Endodermal cell (in vitro differentiated cells): ENCODE data around the gene VPS39. TPM values are rescaled to one million over a fixed set of nuclear protein-coding genes. Genes with fewer than 3 reads are reported as not detected.

Experiments
- DNase-seq: peaks from one replicate; pipeline ENCODE4 v3.0.0-alpha.2; 2017
- H3K27ac ChIP-seq: 2 replicates; pipeline ENCODE4 v1.5.1; 2013; ENCODE audit warnings: mild to moderate bottlenecking, low read depth, low read length, moderate library complexity
- H3K27me3 ChIP-seq: 2 replicates; pipeline ENCODE4 v1.6.1; 2013; ENCODE audit warnings: mild to moderate bottlenecking, low read length, moderate library complexity; ENCODE audit not compliant: insufficient read depth, control insufficient read depth, poor library complexity, severe bottlenecking
- H3K36me3 ChIP-seq: 2 replicates; pipeline ENCODE4 v1.7.0; 2013; ENCODE audit warnings: mild to moderate bottlenecking, low read length, moderate library complexity; ENCODE audit not compliant: control insufficient read depth, insufficient read depth
- H3K4me1 ChIP-seq: one replicate; pipeline ENCODE4 v1.7.0; 2013; ENCODE audit warnings: low read length; ENCODE audit not compliant: control insufficient read depth, insufficient read depth
- H3K4me3 ChIP-seq: 2 replicates; pipeline ENCODE4 v1.5.1; 2013; ENCODE audit warnings: mild to moderate bottlenecking, low read length, moderate library complexity
- H3K9ac ChIP-seq: 2 replicates; pipeline ENCODE4 v1.6.1; 2013; ENCODE audit warnings: mild to moderate bottlenecking, low read length, moderate library complexity; ENCODE audit not compliant: poor library complexity, severe bottlenecking; ENCODE audit errors: extremely low read depth
- H3K9me3 ChIP-seq: 2 replicates; pipeline ENCODE4 v1.6.1; 2013; ENCODE audit warnings: mild to moderate bottlenecking, low read length, moderate library complexity; ENCODE audit not compliant: control insufficient read depth
- H3K27ac Mint-ChIP-seq: 2 replicates; pipeline ENCODE4 v1.8.0; 2020; ENCODE audit warnings: mixed read lengths
- H3K27me3 Mint-ChIP-seq: 2 replicates; pipeline ENCODE4 v1.8.0; 2021; ENCODE audit warnings: mild to moderate bottlenecking, mixed read lengths; ENCODE audit not compliant: insufficient read depth
- H3K36me3 Mint-ChIP-seq: 2 replicates; pipeline ENCODE4 v1.8.0; 2020; ENCODE audit warnings: low read depth, mixed read lengths
- H3K4me1 Mint-ChIP-seq: 2 replicates; pipeline ENCODE4 v1.8.0; 2020; ENCODE audit warnings: mixed read lengths
- H3K4me3 Mint-ChIP-seq: 2 replicates; pipeline ENCODE4 v1.8.0; 2020; ENCODE audit warnings: mild to moderate bottlenecking, moderate library complexity, mixed read lengths
- H3K9me3 Mint-ChIP-seq: 2 replicates; pipeline ENCODE4 v1.8.0; 2020; ENCODE audit warnings: mild to moderate bottlenecking, mixed read lengths
- WGBS, 2 experiments: methylation state at CpG; one replicate each; pipeline versions ENCODE4 v1.1.5 to v1.1.7; 2013; ENCODE audit warnings: missing lambda C conversion rate in 2 of 2, mixed read lengths in 1 of 2; ENCODE audit not compliant: insufficient coverage in 1 of 2, insufficient read length in 1 of 2; 5-methylcytosine and 5-hydroxymethylcytosine counted together
- total RNA-seq, 2 donors: library from RNA; stranded (reverse); fragmentation: NEBNext Ultra II Directional in 1 of 2; extraction: Animal tissue kit (Norgen Biotek cat#: 25700) in 1 of 2; gene quantifications; 2 replicates in 1 of 2; 3 replicates in 1 of 2; pipeline ENCODE4 v1.2.1, GENCODE V29; 2021
- TF ChIP-seq, protein P1 (sequence below): fragments of 200-600 bp; sonication (generic); conservative IDR thresholded peaks from 2 replicates; pipeline ENCODE4 v1.5.0; 2021; ENCODE audit warnings: antibody characterized with exemption, mild to moderate bottlenecking

Gene VPS39
- total RNA-seq, 2 donors from 2014 or later, result 60.4 to 69.8 TPM

DNA sequence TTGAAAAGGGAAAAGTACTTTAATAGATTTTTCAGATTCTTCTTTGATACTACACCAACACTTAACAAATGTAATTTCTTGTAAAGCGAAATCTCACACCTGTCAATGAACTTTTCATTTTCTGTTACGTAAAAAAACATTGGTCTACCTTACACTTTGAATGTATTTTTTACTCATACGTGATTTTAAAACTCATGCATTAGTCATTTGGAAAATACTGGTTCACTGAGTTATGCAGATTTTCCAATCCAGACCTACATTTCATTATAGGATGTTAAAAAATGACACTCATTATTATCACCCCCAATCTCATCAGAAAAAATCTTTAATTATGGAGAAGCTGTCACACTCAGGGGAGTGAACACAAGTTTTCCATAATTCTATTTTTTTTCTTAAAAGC, 14.7 kb downstream of the VPS39 start:
- TF ChIP-seq, protein P1, sequence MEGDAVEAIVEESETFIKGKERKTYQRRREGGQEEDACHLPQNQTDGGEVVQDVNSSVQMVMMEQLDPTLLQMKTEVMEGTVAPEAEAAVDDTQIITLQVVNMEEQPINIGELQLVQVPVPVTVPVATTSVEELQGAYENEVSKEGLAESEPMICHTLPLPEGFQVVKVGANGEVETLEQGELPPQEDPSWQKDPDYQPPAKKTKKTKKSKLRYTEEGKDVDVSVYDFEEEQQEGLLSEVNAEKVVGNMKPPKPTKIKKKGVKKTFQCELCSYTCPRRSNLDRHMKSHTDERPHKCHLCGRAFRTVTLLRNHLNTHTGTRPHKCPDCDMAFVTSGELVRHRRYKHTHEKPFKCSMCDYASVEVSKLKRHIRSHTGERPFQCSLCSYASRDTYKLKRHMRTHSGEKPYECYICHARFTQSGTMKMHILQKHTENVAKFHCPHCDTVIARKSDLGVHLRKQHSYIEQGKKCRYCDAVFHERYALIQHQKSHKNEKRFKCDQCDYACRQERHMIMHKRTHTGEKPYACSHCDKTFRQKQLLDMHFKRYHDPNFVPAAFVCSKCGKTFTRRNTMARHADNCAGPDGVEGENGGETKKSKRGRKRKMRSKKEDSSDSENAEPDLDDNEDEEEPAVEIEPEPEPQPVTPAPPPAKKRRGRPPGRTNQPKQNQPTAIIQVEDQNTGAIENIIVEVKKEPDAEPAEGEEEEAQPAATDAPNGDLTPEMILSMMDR, result no peak
- WGBS, 2 experiments, result 94 to 96% methylated on average over 3 of the region's 3 CpGs
- H3K36me3 Mint-ChIP-seq, result peaks cover 62% of the 10 kb centered on the region

DNA sequence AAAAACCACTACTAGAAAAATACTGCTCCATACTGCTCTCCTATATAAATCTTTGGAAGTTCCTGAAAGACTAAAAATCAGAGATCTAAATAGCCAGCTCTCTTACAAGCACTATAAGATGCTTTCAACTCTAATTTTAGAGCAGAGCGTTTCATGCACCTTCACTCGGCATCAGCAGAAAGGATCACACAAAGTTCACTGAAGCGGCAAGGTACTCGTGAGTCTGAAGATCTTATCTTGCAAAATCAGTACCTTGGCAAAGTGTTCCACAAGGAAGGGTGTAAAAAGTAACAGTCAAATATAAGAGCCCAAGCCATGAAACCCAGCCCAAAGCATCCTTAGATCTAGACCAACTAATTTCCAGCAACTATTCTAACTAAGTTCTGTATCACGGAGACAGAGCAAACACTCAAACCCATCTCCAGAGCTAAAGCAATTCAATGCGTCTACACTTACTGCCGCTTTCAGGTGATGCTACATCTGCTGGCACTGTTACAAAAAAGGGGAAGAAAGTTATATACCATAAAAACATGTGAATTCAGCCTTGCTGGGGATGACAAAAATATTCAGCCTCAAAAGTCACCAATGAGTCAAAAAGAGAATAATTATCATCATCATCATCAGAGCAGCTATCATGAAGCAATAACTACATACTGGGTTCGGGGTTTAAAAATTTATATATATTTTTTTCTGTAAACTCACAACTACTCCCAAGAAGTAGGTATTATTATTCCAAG, 16.3 kb downstream of the VPS39 start:
- Mint-ChIP-seq H3K27me3 (no peaks in the 10 kb centered on the region), H3K4me3 (no peak overlapping the region), H3K9me3 (peaks cover 10% of the 10 kb centered on the region), H3K36me3 (peaks cover 62% of the 10 kb centered on the region), H3K27ac (no peak overlapping the region), H3K4me1 (no peaks in the 10 kb centered on the region)
- H3K4me3 ChIP-seq, result no peak overlapping the region
- no peak for DNase-seq
- no peaks in the 10 kb centered on the region for H3K27me3 ChIP-seq
- H3K9ac ChIP-seq, result no peak overlapping the region
- 95 to 100% methylated on average over 6 to 7 of the region's 8 CpGs for WGBS, 2 experiments
- no peaks in the 10 kb centered on the region for H3K4me1 ChIP-seq
- TF ChIP-seq, protein P1, result no peak
- no peaks in the 10 kb centered on the region for H3K9me3 ChIP-seq
- H3K27ac ChIP-seq, result no peak overlapping the region
- peaks cover 46% of the 10 kb centered on the region for H3K36me3 ChIP-seq

More for the DNA sequence above, 14.7 kb downstream of the VPS39 start:
- no peaks in the 10 kb centered on the region for H3K4me1 Mint-ChIP-seq
- no peak for DNase-seq
- no peak overlapping the region for H3K4me3 ChIP-seq
- no peaks in the 10 kb centered on the region for H3K9me3 ChIP-seq
- H3K27me3 ChIP-seq, result no peaks in the 10 kb centered on the region
- H3K27ac Mint-ChIP-seq, result no peak overlapping the region
- H3K27me3 Mint-ChIP-seq, result no peaks in the 10 kb centered on the region
- peaks cover 14% of the 10 kb centered on the region for H3K9me3 Mint-ChIP-seq
- peaks cover 44% of the 10 kb centered on the region for H3K36me3 ChIP-seq
- no peaks in the 10 kb centered on the region for H3K4me1 ChIP-seq
- H3K4me3 Mint-ChIP-seq, result no peak overlapping the region
- H3K27ac ChIP-seq, result no peak overlapping the region
- no peak overlapping the region for H3K9ac ChIP-seq

DNA sequence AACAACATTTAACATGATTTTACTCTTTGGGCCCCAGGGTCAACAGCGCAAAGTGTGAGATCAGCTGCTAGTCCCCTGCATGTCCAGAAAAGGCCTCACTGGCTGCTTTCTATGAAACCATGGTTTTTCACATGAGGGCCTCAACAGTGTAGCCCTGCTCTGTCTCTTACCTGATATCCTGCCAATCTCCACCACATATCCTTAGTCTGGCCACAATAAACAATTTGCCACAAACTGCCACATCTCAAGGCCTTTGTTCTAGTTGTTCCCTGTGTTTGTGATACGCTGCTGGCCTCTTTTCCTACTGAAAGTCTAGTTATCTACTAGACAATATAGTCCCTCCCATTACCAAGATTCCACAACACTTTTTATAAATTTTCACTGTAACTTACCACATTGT, 17.7 kb downstream of the VPS39 start:
- no peaks in the 10 kb centered on the region for H3K27me3 ChIP-seq
- no peaks in the 10 kb centered on the region for H3K9me3 Mint-ChIP-seq
- H3K4me1 ChIP-seq, result no peaks in the 10 kb centered on the region
- no peaks in the 10 kb centered on the region for H3K4me1 Mint-ChIP-seq
- H3K9me3 ChIP-seq, result no peaks in the 10 kb centered on the region
- H3K9ac ChIP-seq, result no peak overlapping the region
- H3K4me3 ChIP-seq, result no peak overlapping the region
- peaks cover 60% of the 10 kb centered on the region for H3K36me3 ChIP-seq
- H3K27ac ChIP-seq, result no peak overlapping the region
- no peaks in the 10 kb centered on the region for H3K27me3 Mint-ChIP-seq
- TF ChIP-seq, protein P1, result no peak
- DNase-seq, result no peak
- H3K27ac Mint-ChIP-seq, result no peak overlapping the region
- WGBS, 2 experiments, result 96% methylated on average over 2 of the region's 2 CpGs
- H3K36me3 Mint-ChIP-seq, result peaks cover 64% of the 10 kb centered on the region
- H3K4me3 Mint-ChIP-seq, result no peak overlapping the region
